ENCODE measurements around the gene EPHB2.

The EPHB2 gene

GRCh38 chr1:22844621-22845020 is 134.0 kb downstream of the EPHB2 start:
- peaks cover 32% of the 10 kb centered on the region for H3K27me3 Mint-ChIP-seq (ENCODE audit: low read depth, poor library complexity)
- no peak overlapping the region for H3K27ac Mint-ChIP-seq
- no peak for DNase-seq
- TF ChIP-seq CTCF (IDR thresholded peaks at IDR 0.05): no peak
- H3K4me3 Mint-ChIP-seq: no peak overlapping the region
- peaks cover 33% of the 10 kb centered on the region for H3K4me1 Mint-ChIP-seq
- no peaks in the 10 kb centered on the region for H3K9me3 Mint-ChIP-seq
- peaks cover 5% of the 10 kb centered on the region for H3K36me3 Mint-ChIP-seq (ENCODE audit: low read depth)

GRCh38 chr1:22845398-22845935 is 134.8 kb downstream of the EPHB2 start:
- Mint-ChIP-seq H3K9me3 (no peaks in the 10 kb centered on the region), H3K27me3 (ENCODE audit: low read depth, poor library complexity) (peaks cover 35% of the 10 kb centered on the region), H3K27ac (no peak overlapping the region), H3K36me3 (ENCODE audit: low read depth) (peaks cover 5% of the 10 kb centered on the region), H3K4me3 (no peak overlapping the region), H3K4me1 (peaks cover 38% of the 10 kb centered on the region)
- TF ChIP-seq CTCF (IDR thresholded peaks at IDR 0.05): no peak
- no peak for DNase-seq

GRCh38 chr1:22846458-22846857 is 135.8 kb downstream of the EPHB2 start:
- Mint-ChIP-seq H3K36me3 (ENCODE audit: low read depth) (peaks cover 5% of the 10 kb centered on the region), H3K4me1 (peaks cover 39% of the 10 kb centered on the region), H3K9me3 (no peaks in the 10 kb centered on the region), H3K27ac (no peak overlapping the region), H3K27me3 (ENCODE audit: low read depth, poor library complexity) (peaks cover 35% of the 10 kb centered on the region), H3K4me3 (no peak overlapping the region)
- no peak for TF ChIP-seq CTCF (IDR thresholded peaks at IDR 0.05)
- DNase-seq: no peak

- peaks cover 3% of the 10 kb centered on the region for H3K9me3 Mint-ChIP-seq
- no peak overlapping the region for H3K4me3 Mint-ChIP-seq
- TF ChIP-seq CTCF (IDR thresholded peaks at IDR 0.05): no peak
- peaks cover 40% of the 10 kb centered on the region for H3K27me3 Mint-ChIP-seq (ENCODE audit: low read depth, poor library complexity)
- no peak overlapping the region for H3K27ac Mint-ChIP-seq
- H3K4me1 Mint-ChIP-seq: peaks cover 43% of the 10 kb centered on the region
- no peak for DNase-seq
- peaks cover 5% of the 10 kb centered on the region for H3K36me3 Mint-ChIP-seq (ENCODE audit: low read depth)
Observed at GRCh38 chr1:22847249-22847648, 136.6 kb downstream of the EPHB2 start.

- peaks cover 3% of the 10 kb centered on the region for H3K9me3 Mint-ChIP-seq
- H3K4me1 Mint-ChIP-seq: peaks cover 44% of the 10 kb centered on the region
- no peak for TF ChIP-seq CTCF (IDR thresholded peaks at IDR 0.05)
- peaks cover 37% of the 10 kb centered on the region for H3K27me3 Mint-ChIP-seq (ENCODE audit: low read depth, poor library complexity)
- H3K4me3 Mint-ChIP-seq: no peak overlapping the region
- no peak for DNase-seq
- peaks cover 5% of the 10 kb centered on the region for H3K36me3 Mint-ChIP-seq (ENCODE audit: low read depth)
- H3K27ac Mint-ChIP-seq: no peak overlapping the region
Observed at GRCh38 chr1:22847709-22848108, 137.1 kb downstream of the EPHB2 start.

- DNase-seq: no peak
- Mint-ChIP-seq H3K27ac (no peak overlapping the region), H3K4me3 (no peak overlapping the region), H3K36me3 (ENCODE audit: low read depth) (peaks cover 5% of the 10 kb centered on the region), H3K27me3 (ENCODE audit: low read depth, poor library complexity) (peaks cover 33% of the 10 kb centered on the region), H3K4me1 (peaks cover 44% of the 10 kb centered on the region), H3K9me3 (peaks cover 3% of the 10 kb centered on the region)
- no peak for TF ChIP-seq CTCF (IDR thresholded peaks at IDR 0.05)
Observed at GRCh38 chr1:22848405-22848804, 137.8 kb downstream of the EPHB2 start.

Measured in nephron progenitor cell (in vitro differentiated cells).